Prostate gland (tissue), 2 donors: ENCODE results near the gene CASP6.

Experiments
- CTCF ChIP-seq, 4 experiments: fragments of 200-600 bp in 2 of 4; fragments of 450-650 bp in 2 of 4; sonication (generic) in 2 of 4; IDR thresholded peaks; 1 replicate in 3 of 4; 2 replicates in 1 of 4; pipeline ENCODE4 v1.5.1; 2016 to 2019; ENCODE audit warnings: antibody characterized with exemption in 4 of 4, mild to moderate bottlenecking in 2 of 4, moderate library complexity in 2 of 4
- POLR2A ChIP-seq: fragments of 450-650 bp; IDR thresholded peaks from one replicate; pipeline ENCODE4 v1.6.1; 2016; ENCODE audit warnings: antibody characterized with exemption, mild to moderate bottlenecking
- POLR2AphosphoS5 ChIP-seq: sonication (generic); formaldehyde crosslinking; IDR thresholded peaks from one replicate; pipeline ENCODE4 v1.6.1; 2017; ENCODE audit warnings: antibody characterized with exemption

- TF ChIP-seq CTCF (IDR thresholded peaks at IDR 0.05) (peak in 1 of 4 experiments; percentile 10), POLR2A (no peak), POLR2AphosphoS5 (no peak)
Measured at GRCh38 chr4:109658871-109659410, 44.3 kb downstream of the CASP6 start.
